WTC11 (cell line): ENCODE data around the gene RPS5. TPM values are rescaled to one million over a fixed set of nuclear protein-coding genes. Genes with fewer than 3 reads are reported as not detected.

Experiments used
- ATAC-seq: fragments of 200-7000 bp; cut with Tn5 transposase; 2 replicates; pipeline ENCODE4 v1.10.0; 2021; ENCODE audit warnings: mild to moderate bottlenecking, moderate library complexity
- CTCF ChIA-PET: fragments of 300-600 bp; sonication (Branson Sonifier 250); formaldehyde crosslinking; loops from one replicate; lab custom pipeline; 2021; ENCODE audit warnings: antibody characterized with exemption; lab: Charles Lee
- POLR2A ChIA-PET: fragments of 350-600 bp; sonication (Branson Sonifier 250); formaldehyde crosslinking; loops from one replicate; lab custom pipeline; 2021; ENCODE audit warnings: antibody characterized with exemption; lab: Charles Lee
- DNase-seq: peaks from one replicate; pipeline ENCODE4 v3.0.0; 2021; ENCODE audit warnings: low spot score
- H3K27ac Mint-ChIP-seq: 2 replicates; pipeline ENCODE4 v1.8.0; 2021; ENCODE audit warnings: mixed read lengths
- H3K27me3 Mint-ChIP-seq: 2 replicates; pipeline ENCODE4 v1.8.0; 2021; ENCODE audit warnings: low read depth, mild to moderate bottlenecking, moderate library complexity, mixed read lengths
- H3K36me3 Mint-ChIP-seq: 2 replicates; pipeline ENCODE4 v1.8.0; 2021; ENCODE audit warnings: mixed read lengths
- H3K4me1 Mint-ChIP-seq: 2 replicates; pipeline ENCODE4 v1.8.0; 2022; ENCODE audit warnings: mixed read lengths
- H3K4me3 Mint-ChIP-seq: 2 replicates; pipeline ENCODE4 v1.8.0; 2021; ENCODE audit warnings: mild to moderate bottlenecking, moderate library complexity, mixed read lengths
- H3K9me3 Mint-ChIP-seq: 2 replicates; pipeline ENCODE4 v1.8.0; 2021; ENCODE audit warnings: mixed read lengths
- ATF1 ChIP-seq: sonication (generic); formaldehyde crosslinking; IDR thresholded peaks from 2 replicates; pipeline ENCODE4 v1.8.1; 2023; ENCODE audit warnings: mild to moderate bottlenecking, moderate library complexity, missing genetic modification reagents
- ATF6 ChIP-seq: sonication (generic); formaldehyde crosslinking; IDR thresholded peaks from 2 replicates; pipeline ENCODE4 v1.8.1; 2023; ENCODE audit warnings: mild to moderate bottlenecking, missing genetic modification reagents
- CDX4 ChIP-seq: fragments of 250-450 bp; sonication (Bioruptor Pico); IDR thresholded peaks from 2 replicates; pipeline ENCODE4 v1.9.0; 2021; ENCODE audit warnings: moderate library complexity, mild to moderate bottlenecking, inconsistent platforms, borderline replicate concordance
- CREM ChIP-seq: sonication (generic); formaldehyde crosslinking; IDR thresholded peaks from 2 replicates; pipeline ENCODE4 v1.8.1; 2022; ENCODE audit warnings: mild to moderate bottlenecking, missing genetic modification reagents, moderate library complexity
- E2F5 ChIP-seq: sonication (generic); formaldehyde crosslinking; IDR thresholded peaks from 2 replicates; pipeline ENCODE4 v1.8.1; 2022; ENCODE audit warnings: mild to moderate bottlenecking, moderate library complexity, missing genetic modification reagents
- EMX1 ChIP-seq: fragments of 250-450 bp; sonication (Bioruptor Pico); IDR thresholded peaks from 2 replicates; pipeline ENCODE4 v1.8.0; 2021; ENCODE audit warnings: mild to moderate bottlenecking
- FOXK1 ChIP-seq: sonication (generic); formaldehyde crosslinking; IDR thresholded peaks from 2 replicates; pipeline ENCODE4 v1.8.0; 2022; ENCODE audit warnings: mild to moderate bottlenecking, moderate library complexity, missing genetic modification reagents
- GABPB1 ChIP-seq: sonication (generic); formaldehyde crosslinking; IDR thresholded peaks from 2 replicates; pipeline ENCODE4 v1.8.1; 2023; ENCODE audit warnings: mild to moderate bottlenecking, missing genetic modification reagents
- NR1H2 ChIP-seq: sonication (generic); formaldehyde crosslinking; IDR thresholded peaks from 2 replicates; pipeline ENCODE4 v1.9.0; 2021; ENCODE audit warnings: mild to moderate bottlenecking, moderate library complexity, missing genetic modification reagents
- TCF7 ChIP-seq: sonication (generic); formaldehyde crosslinking; IDR thresholded peaks from 2 replicates; pipeline ENCODE4 v1.8.0; 2022; ENCODE audit warnings: mild to moderate bottlenecking, low read depth, missing genetic modification reagents, moderate library complexity
- TEAD1 ChIP-seq: sonication (generic); formaldehyde crosslinking; IDR thresholded peaks from 2 replicates; pipeline ENCODE4 v1.8.0; 2022; ENCODE audit warnings: mild to moderate bottlenecking, missing genetic modification reagents
- TP53 ChIP-seq: sonication (generic); formaldehyde crosslinking; IDR thresholded peaks from 2 replicates; pipeline ENCODE4 v1.8.1; 2023; ENCODE audit warnings: mild to moderate bottlenecking, missing genetic modification reagents
- USF1 ChIP-seq: sonication (generic); formaldehyde crosslinking; IDR thresholded peaks from 2 replicates; pipeline ENCODE4 v1.8.0; 2022; ENCODE audit warnings: mild to moderate bottlenecking, missing genetic modification reagents
- ZNF121 ChIP-seq: sonication (generic); formaldehyde crosslinking; IDR thresholded peaks from 2 replicates; pipeline ENCODE4 v1.8.0; 2023; ENCODE audit warnings: missing genetic modification reagents
- ZNF219 ChIP-seq: sonication (generic); formaldehyde crosslinking; IDR thresholded peaks from 2 replicates; pipeline ENCODE4 v1.8.0; 2023; ENCODE audit warnings: missing genetic modification reagents, mild to moderate bottlenecking, borderline replicate concordance
- ZNF317 ChIP-seq: sonication (generic); formaldehyde crosslinking; IDR thresholded peaks from 2 replicates; pipeline ENCODE4 v1.8.1; 2023; ENCODE audit warnings: low read depth, mild to moderate bottlenecking, moderate library complexity, missing genetic modification reagents, borderline replicate concordance
- ZNF416 ChIP-seq: fragments of 250-450 bp; sonication (Bioruptor Pico); IDR thresholded peaks from 2 replicates; pipeline ENCODE4 v1.9.0; 2021; ENCODE audit warnings: mild to moderate bottlenecking, inconsistent platforms
- ZSCAN18 ChIP-seq: fragments of 250-450 bp; sonication (Bioruptor Pico); IDR thresholded peaks from 2 replicates; pipeline ENCODE4 v2.1.2; 2022; ENCODE audit warnings: mild to moderate bottlenecking, moderate library complexity
- total RNA-seq: library from RNA; stranded (reverse); gene quantifications from 3 replicates; pipeline ENCODE4 v1.2.3, GENCODE V29; 2021
- TF ChIP-seq, protein P1 (sequence below): fragments of 250-450 bp; sonication (Bioruptor Pico); IDR thresholded peaks from 2 replicates; pipeline ENCODE4 v1.9.0; 2021; ENCODE audit warnings: mild to moderate bottlenecking
- TF ChIP-seq, protein P2 (sequence below): fragments of 250-450 bp; sonication (Bioruptor Pico); IDR thresholded peaks from 2 replicates; pipeline ENCODE4 v1.9.0; 2021; ENCODE audit warnings: mild to moderate bottlenecking, borderline replicate concordance
- TF ChIP-seq, protein P3 (sequence below): sonication (generic); formaldehyde crosslinking; conservative IDR thresholded peaks from 2 replicates; pipeline ENCODE4 v1.8.1; 2022; ENCODE audit warnings: mild to moderate bottlenecking, missing genetic modification reagents
- TF ChIP-seq, protein P4 (sequence below): sonication (generic); formaldehyde crosslinking; IDR thresholded peaks from 2 replicates; pipeline ENCODE4 v1.8.0; 2023; ENCODE audit warnings: missing genetic modification reagents

The RPS5 gene
- total RNA-seq, 1 experiment from 2014 or later = 1,502 TPM

DNA sequence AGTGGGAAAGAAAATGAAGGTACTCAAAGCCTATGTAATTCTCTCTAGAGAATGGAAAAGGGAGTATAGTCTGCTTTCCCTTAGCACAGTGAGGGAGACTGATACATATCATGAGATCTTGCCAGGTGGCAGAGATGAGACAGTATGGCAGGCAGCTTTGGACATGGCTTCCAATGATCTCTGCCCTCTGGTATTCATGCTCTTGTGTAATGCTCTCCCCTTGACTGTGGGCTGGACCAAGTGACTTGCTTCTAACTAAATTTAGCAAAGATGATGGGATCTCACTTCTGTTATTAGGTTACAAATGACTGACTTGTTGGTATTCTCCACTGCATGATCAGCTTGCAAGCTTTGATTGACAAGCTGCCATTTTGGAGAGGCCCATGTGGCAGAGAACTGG, 42.7 kb downstream of the RPS5 start (continued):
- TF ChIP-seq, protein P1, sequence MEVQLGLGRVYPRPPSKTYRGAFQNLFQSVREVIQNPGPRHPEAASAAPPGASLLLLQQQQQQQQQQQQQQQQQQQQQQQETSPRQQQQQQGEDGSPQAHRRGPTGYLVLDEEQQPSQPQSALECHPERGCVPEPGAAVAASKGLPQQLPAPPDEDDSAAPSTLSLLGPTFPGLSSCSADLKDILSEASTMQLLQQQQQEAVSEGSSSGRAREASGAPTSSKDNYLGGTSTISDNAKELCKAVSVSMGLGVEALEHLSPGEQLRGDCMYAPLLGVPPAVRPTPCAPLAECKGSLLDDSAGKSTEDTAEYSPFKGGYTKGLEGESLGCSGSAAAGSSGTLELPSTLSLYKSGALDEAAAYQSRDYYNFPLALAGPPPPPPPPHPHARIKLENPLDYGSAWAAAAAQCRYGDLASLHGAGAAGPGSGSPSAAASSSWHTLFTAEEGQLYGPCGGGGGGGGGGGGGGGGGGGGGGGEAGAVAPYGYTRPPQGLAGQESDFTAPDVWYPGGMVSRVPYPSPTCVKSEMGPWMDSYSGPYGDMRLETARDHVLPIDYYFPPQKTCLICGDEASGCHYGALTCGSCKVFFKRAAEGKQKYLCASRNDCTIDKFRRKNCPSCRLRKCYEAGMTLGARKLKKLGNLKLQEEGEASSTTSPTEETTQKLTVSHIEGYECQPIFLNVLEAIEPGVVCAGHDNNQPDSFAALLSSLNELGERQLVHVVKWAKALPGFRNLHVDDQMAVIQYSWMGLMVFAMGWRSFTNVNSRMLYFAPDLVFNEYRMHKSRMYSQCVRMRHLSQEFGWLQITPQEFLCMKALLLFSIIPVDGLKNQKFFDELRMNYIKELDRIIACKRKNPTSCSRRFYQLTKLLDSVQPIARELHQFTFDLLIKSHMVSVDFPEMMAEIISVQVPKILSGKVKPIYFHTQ (CRISPR knock-in tag) = no peak
- no peak for TF ChIP-seq CREM (CRISPR knock-in tag)
- TF ChIP-seq TEAD1 (CRISPR knock-in tag) = no peak
- TF ChIP-seq, protein P2, sequence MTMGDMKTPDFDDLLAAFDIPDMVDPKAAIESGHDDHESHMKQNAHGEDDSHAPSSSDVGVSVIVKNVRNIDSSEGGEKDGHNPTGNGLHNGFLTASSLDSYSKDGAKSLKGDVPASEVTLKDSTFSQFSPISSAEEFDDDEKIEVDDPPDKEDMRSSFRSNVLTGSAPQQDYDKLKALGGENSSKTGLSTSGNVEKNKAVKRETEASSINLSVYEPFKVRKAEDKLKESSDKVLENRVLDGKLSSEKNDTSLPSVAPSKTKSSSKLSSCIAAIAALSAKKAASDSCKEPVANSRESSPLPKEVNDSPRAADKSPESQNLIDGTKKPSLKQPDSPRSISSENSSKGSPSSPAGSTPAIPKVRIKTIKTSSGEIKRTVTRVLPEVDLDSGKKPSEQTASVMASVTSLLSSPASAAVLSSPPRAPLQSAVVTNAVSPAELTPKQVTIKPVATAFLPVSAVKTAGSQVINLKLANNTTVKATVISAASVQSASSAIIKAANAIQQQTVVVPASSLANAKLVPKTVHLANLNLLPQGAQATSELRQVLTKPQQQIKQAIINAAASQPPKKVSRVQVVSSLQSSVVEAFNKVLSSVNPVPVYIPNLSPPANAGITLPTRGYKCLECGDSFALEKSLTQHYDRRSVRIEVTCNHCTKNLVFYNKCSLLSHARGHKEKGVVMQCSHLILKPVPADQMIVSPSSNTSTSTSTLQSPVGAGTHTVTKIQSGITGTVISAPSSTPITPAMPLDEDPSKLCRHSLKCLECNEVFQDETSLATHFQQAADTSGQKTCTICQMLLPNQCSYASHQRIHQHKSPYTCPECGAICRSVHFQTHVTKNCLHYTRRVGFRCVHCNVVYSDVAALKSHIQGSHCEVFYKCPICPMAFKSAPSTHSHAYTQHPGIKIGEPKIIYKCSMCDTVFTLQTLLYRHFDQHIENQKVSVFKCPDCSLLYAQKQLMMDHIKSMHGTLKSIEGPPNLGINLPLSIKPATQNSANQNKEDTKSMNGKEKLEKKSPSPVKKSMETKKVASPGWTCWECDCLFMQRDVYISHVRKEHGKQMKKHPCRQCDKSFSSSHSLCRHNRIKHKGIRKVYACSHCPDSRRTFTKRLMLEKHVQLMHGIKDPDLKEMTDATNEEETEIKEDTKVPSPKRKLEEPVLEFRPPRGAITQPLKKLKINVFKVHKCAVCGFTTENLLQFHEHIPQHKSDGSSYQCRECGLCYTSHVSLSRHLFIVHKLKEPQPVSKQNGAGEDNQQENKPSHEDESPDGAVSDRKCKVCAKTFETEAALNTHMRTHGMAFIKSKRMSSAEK (CRISPR knock-in tag) = no peak
- no peak for TF ChIP-seq ATF1 (CRISPR knock-in tag)

DNA sequence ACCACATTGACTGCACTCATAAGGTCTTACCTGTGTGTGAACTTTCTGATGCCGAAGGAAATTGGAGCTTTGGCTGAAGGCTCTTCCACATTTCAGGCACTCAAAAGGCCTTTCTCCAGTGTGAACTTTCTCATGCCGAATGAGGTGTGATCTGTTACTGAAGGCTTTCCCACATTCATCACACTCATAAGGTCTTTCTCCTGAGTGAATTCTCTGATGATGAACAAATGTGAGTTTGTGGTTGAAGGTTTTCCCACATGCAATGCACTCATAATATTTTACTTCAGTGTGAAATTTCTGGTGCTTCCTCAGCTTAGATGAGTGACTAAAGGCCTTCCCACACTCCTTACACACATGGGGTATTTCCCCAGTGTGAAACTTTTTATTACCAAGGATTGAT, 47.1 kb downstream of the RPS5 start:
- POLR2A ChIA-PET = no interaction called here
- no peaks in the 10 kb centered on the region; the same call in 1 of the 2 replicates for H3K4me1 Mint-ChIP-seq
- TF ChIP-seq CREM (CRISPR knock-in tag) = no peak
- TF ChIP-seq TCF7 (CRISPR knock-in tag) = no peak
- TF ChIP-seq, protein P3, sequence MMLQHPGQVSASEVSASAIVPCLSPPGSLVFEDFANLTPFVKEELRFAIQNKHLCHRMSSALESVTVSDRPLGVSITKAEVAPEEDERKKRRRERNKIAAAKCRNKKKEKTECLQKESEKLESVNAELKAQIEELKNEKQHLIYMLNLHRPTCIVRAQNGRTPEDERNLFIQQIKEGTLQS (CRISPR knock-in tag) = no peak
- no peak for TF ChIP-seq TP53 (CRISPR knock-in tag)
- TF ChIP-seq, protein P4, sequence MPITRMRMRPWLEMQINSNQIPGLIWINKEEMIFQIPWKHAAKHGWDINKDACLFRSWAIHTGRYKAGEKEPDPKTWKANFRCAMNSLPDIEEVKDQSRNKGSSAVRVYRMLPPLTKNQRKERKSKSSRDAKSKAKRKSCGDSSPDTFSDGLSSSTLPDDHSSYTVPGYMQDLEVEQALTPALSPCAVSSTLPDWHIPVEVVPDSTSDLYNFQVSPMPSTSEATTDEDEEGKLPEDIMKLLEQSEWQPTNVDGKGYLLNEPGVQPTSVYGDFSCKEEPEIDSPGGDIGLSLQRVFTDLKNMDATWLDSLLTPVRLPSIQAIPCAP = no peak
- no peak for TF ChIP-seq ZNF121 (CRISPR knock-in tag)
- no peak for TF ChIP-seq FOXK1 (CRISPR knock-in tag)
- TF ChIP-seq E2F5 = no peak
- TF ChIP-seq USF1 (CRISPR knock-in tag) = no peak
- no peak for TF ChIP-seq GABPB1 (CRISPR knock-in tag)
- TF ChIP-seq NR1H2 (CRISPR knock-in tag) = no peak
- TF ChIP-seq EMX1 = no peak
- TF ChIP-seq ATF6 (CRISPR knock-in tag) = no peak
- no peak for TF ChIP-seq ZNF219
- no peak for TF ChIP-seq CDX4 (CRISPR knock-in tag)
- no peak for TF ChIP-seq ZNF317 (CRISPR knock-in tag)
- no peak for TF ChIP-seq ZNF416 (CRISPR knock-in tag)
- no peak for TF ChIP-seq ZSCAN18 (CRISPR knock-in tag)
- CTCF ChIA-PET = no interaction called here
- peaks cover 67% of the 10 kb centered on the region for H3K27me3 Mint-ChIP-seq
- H3K4me3 Mint-ChIP-seq = no peak overlapping the region
- no peak overlapping the region for H3K27ac Mint-ChIP-seq
- peaks cover 90% of the 10 kb centered on the region for H3K9me3 Mint-ChIP-seq
- H3K36me3 Mint-ChIP-seq = peaks cover 89% of the 10 kb centered on the region
- no peak for ATAC-seq
- no peak for DNase-seq
